ENCODE data around the gene ERGIC2.

Gene ERGIC2

DNA sequence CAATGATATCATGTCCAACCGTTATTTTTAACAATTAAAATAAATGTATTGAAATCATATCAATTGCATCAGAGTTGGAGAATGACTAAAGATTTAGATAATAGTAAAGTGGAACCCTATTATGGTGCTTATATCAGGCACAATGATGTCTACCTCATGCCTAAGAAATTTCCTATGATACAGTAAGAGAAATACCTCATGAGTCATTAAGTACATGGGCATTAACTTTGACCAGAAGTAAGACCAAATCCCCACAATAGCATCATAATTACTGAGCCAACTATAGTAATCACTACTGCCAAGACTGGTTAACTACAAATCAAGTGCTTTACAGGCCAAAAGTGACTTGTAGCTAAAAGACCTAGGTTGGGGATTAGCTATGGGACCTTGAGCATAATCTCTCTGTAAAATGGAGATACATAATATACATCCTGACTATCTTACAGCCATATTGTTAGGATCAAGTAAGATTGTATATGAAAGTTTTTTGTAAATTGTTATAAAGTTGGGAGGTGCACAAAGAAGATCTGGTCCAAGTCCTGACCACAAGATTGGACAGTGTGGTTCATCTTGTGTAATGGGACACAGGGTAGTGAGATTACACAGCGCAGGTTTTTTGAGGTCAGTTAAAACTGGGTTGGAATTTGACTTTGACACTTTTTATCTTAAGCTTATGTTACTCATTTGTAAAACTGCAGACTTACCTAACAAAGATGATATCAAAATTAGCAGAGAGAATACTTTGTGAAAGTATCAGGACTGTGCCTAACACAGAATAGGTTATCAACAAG lies 60.5 kb downstream of the ERGIC2 start:
- H3K9me3 ChIP-seq (ENCODE audit: control insufficient read depth, insufficient read depth, low read depth, low read length) = no peaks in the 10 kb centered on the region
- no peaks in the 10 kb centered on the region for H3K4me1 ChIP-seq (ENCODE audit: control insufficient read depth, insufficient read depth, low read length)
- peaks cover 0 to 5% of the 10 kb centered on the region in 2 experiments; a peak in 1 of 3 replicates for H3K36me3 ChIP-seq (ENCODE audit: control insufficient read depth in 2 of 2, insufficient read depth in 1 of 2, low read length in 2 of 2)
- no peak for TF ChIP-seq ZNF157 (tag by site-specific recombination; IDR thresholded peaks at IDR 0.05)
- TF ChIP-seq ZNF416 (tag by site-specific recombination; IDR thresholded peaks at IDR 0.05) = no peak
- no peak for TF ChIP-seq ZNF677 (tag by site-specific recombination; IDR thresholded peaks at IDR 0.05)
- TF ChIP-seq BCL11A (tag by site-specific recombination; IDR thresholded peaks at IDR 0.05; ENCODE audit: low read depth) = no peak
- TF ChIP-seq, protein P1, sequence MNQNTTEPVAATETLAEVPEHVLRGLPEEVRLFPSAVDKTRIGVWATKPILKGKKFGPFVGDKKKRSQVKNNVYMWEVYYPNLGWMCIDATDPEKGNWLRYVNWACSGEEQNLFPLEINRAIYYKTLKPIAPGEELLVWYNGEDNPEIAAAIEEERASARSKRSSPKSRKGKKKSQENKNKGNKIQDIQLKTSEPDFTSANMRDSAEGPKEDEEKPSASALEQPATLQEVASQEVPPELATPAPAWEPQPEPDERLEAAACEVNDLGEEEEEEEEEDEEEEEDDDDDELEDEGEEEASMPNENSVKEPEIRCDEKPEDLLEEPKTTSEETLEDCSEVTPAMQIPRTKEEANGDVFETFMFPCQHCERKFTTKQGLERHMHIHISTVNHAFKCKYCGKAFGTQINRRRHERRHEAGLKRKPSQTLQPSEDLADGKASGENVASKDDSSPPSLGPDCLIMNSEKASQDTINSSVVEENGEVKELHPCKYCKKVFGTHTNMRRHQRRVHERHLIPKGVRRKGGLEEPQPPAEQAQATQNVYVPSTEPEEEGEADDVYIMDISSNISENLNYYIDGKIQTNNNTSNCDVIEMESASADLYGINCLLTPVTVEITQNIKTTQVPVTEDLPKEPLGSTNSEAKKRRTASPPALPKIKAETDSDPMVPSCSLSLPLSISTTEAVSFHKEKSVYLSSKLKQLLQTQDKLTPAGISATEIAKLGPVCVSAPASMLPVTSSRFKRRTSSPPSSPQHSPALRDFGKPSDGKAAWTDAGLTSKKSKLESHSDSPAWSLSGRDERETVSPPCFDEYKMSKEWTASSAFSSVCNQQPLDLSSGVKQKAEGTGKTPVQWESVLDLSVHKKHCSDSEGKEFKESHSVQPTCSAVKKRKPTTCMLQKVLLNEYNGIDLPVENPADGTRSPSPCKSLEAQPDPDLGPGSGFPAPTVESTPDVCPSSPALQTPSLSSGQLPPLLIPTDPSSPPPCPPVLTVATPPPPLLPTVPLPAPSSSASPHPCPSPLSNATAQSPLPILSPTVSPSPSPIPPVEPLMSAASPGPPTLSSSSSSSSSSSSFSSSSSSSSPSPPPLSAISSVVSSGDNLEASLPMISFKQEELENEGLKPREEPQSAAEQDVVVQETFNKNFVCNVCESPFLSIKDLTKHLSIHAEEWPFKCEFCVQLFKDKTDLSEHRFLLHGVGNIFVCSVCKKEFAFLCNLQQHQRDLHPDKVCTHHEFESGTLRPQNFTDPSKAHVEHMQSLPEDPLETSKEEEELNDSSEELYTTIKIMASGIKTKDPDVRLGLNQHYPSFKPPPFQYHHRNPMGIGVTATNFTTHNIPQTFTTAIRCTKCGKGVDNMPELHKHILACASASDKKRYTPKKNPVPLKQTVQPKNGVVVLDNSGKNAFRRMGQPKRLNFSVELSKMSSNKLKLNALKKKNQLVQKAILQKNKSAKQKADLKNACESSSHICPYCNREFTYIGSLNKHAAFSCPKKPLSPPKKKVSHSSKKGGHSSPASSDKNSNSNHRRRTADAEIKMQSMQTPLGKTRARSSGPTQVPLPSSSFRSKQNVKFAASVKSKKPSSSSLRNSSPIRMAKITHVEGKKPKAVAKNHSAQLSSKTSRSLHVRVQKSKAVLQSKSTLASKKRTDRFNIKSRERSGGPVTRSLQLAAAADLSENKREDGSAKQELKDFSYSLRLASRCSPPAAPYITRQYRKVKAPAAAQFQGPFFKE (tag by site-specific recombination; IDR thresholded peaks at IDR 0.05; ENCODE audit: borderline replicate concordance) = no peak
- TF ChIP-seq ZNF843 (tag by site-specific recombination; IDR thresholded peaks at IDR 0.05) = no peak
- no peak for TF ChIP-seq ZNF530 (tag by site-specific recombination; IDR thresholded peaks at IDR 0.05; ENCODE audit: low read depth)
- TF ChIP-seq ZBTB48 (tag by site-specific recombination; IDR thresholded peaks at IDR 0.05) = no peak
- TF ChIP-seq GFI1B (tag by site-specific recombination; IDR thresholded peaks at IDR 0.05) = no peak
- POLR2A ChIA-PET = no interaction called here
- no peak overlapping the region for H3K27ac ChIP-seq (ENCODE audit: extremely low read depth, low read depth, low read length)
- no peak overlapping the region for H3K4me3 ChIP-seq (ENCODE audit: low read depth, low read length)
- CTCF ChIA-PET = interaction anchor here (0.7 kb wide), 1 partner anchor 197 kb away, joined by 3 read pairs; no protein-coding TSS in a partner anchor

DNA sequence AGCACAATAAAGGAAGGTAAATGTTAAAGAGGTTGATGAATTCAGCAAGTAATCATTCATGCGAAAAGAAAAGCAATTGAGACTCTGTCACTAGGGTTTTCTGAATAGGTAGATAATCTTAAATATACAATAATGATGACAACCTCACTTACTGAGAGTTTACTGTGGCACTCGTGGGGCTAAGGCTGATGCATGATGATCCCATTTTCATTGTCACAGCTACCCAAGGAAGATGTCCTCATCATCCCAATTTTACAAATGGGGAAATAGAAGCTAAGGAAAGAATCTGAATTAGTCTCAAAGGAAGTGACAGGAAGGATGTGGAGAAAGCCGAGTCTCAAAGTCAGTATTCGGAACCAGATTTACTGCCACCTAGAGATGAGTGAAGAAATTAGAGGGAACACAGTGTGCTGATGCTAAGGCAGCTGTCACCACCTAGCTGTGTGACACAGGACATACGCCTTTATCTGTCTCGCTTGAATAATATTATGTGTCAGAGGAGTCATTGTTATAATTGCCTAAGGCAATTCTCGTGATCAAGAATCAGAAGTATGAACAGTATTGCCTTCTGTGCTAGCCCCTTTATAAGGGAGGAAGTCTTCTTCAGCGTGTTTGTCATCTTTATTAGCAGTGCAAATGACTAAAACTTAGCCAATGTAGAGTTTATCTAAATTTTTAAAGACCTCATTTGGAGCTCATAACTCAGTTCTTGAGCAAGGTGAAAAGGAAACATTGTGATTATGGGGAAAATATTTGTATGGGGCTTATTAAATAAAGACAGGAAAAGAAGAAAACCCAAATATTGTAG lies 63.2 kb downstream of the ERGIC2 start:
- Histone ChIP-seq H3K9me3 (ENCODE audit: control insufficient read depth, insufficient read depth, low read depth, low read length) (no peaks in the 10 kb centered on the region), H3K4me3 (ENCODE audit: low read depth, low read length) (no peak overlapping the region), H3K4me1 (ENCODE audit: control insufficient read depth, insufficient read depth, low read length) (no peaks in the 10 kb centered on the region), H3K27ac (ENCODE audit: extremely low read depth, low read depth, low read length) (no peak overlapping the region), H3K36me3 (ENCODE audit: control insufficient read depth in 2 of 2, insufficient read depth in 1 of 2, low read length in 2 of 2) (peaks cover 0 to 2% of the 10 kb centered on the region in 2 experiments; a peak in 1 of 3 replicates)
- ChIA-PET CTCF (interaction anchor here (0.6 to 4.4 kb wide), 28 partner anchors 9 to 1478 kb away, joined by 3 to 36 read pairs (median 4); no protein-coding TSS in a partner anchor), POLR2A (no interaction called here)
- no peak for TF ChIP-seq ZNF558 (tag by site-specific recombination; IDR thresholded peaks at IDR 0.05)
- TF ChIP-seq SCRT1 (tag by site-specific recombination; IDR thresholded peaks at IDR 0.05; ENCODE audit: borderline replicate concordance) = no peak
- no peak for TF ChIP-seq KLF10 (tag by site-specific recombination; IDR thresholded peaks at IDR 0.05)
- no peak for TF ChIP-seq YY1 (tag by site-specific recombination; IDR thresholded peaks at IDR 0.05)
- no peak for TF ChIP-seq KLF16 (tag by site-specific recombination; IDR thresholded peaks at IDR 0.05)
- TF ChIP-seq ZNF114 (tag by site-specific recombination; IDR thresholded peaks at IDR 0.05) = no peak
- no peak for TF ChIP-seq ZNF169 (tag by site-specific recombination; IDR thresholded peaks at IDR 0.05)
- TF ChIP-seq KLF8 (tag by site-specific recombination; IDR thresholded peaks at IDR 0.05) = no peak
- TF ChIP-seq, protein P2, sequence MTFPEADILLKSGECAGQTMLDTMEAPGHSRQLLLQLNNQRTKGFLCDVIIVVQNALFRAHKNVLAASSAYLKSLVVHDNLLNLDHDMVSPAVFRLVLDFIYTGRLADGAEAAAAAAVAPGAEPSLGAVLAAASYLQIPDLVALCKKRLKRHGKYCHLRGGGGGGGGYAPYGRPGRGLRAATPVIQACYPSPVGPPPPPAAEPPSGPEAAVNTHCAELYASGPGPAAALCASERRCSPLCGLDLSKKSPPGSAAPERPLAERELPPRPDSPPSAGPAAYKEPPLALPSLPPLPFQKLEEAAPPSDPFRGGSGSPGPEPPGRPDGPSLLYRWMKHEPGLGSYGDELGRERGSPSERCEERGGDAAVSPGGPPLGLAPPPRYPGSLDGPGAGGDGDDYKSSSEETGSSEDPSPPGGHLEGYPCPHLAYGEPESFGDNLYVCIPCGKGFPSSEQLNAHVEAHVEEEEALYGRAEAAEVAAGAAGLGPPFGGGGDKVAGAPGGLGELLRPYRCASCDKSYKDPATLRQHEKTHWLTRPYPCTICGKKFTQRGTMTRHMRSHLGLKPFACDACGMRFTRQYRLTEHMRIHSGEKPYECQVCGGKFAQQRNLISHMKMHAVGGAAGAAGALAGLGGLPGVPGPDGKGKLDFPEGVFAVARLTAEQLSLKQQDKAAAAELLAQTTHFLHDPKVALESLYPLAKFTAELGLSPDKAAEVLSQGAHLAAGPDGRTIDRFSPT (tag by site-specific recombination; IDR thresholded peaks at IDR 0.05) = no peak
- TF ChIP-seq, protein P3, sequence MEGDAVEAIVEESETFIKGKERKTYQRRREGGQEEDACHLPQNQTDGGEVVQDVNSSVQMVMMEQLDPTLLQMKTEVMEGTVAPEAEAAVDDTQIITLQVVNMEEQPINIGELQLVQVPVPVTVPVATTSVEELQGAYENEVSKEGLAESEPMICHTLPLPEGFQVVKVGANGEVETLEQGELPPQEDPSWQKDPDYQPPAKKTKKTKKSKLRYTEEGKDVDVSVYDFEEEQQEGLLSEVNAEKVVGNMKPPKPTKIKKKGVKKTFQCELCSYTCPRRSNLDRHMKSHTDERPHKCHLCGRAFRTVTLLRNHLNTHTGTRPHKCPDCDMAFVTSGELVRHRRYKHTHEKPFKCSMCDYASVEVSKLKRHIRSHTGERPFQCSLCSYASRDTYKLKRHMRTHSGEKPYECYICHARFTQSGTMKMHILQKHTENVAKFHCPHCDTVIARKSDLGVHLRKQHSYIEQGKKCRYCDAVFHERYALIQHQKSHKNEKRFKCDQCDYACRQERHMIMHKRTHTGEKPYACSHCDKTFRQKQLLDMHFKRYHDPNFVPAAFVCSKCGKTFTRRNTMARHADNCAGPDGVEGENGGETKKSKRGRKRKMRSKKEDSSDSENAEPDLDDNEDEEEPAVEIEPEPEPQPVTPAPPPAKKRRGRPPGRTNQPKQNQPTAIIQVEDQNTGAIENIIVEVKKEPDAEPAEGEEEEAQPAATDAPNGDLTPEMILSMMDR (tag by site-specific recombination; IDR thresholded peaks at IDR 0.05) = peak; percentile 87
- TF ChIP-seq GLIS2 (tag by site-specific recombination; IDR thresholded peaks at IDR 0.05) = no peak
- TF ChIP-seq ZNF274 (IDR thresholded peaks at IDR 0.05; ENCODE audit: low read length) = no peak
- TF ChIP-seq ZNF274 (tag by site-specific recombination; IDR thresholded peaks at IDR 0.05; ENCODE audit: borderline replicate concordance) = no peak
- TF ChIP-seq ZNF146 (tag by site-specific recombination; IDR thresholded peaks at IDR 0.05) = no peak
- no peak for TF ChIP-seq ZXDB (tag by site-specific recombination; IDR thresholded peaks at IDR 0.05)
- TF ChIP-seq ZBTB17 (tag by site-specific recombination; IDR thresholded peaks at IDR 0.05) = peak; percentile 61; the same call in 1 of the 2 replicates
